ENCODE data around the gene ZIC5.

The ZIC5 gene

DNA sequence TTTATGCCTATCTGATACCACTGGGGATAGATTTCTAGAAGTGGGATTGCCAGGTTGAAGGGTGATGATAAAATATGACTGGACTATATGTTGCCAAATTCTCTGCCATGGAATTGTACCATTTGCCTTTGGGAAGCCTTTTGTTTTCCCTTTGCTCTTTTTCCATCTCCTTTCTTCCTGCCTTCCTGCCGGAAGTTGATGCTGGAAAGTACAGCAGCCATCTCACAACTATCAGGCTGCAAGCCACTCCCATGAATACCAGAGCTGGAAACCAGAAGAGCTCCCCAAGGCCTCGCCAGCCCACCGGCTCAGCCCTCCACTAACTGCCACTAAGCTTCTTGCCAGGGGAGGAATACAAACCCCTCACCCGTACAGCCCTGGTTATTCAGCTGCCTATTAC, 29.7 kb downstream of the ZIC5 start:
- no peaks in the 10 kb centered on the region for H3K9me2 ChIP-seq (replicated peaks; ENCODE audit: low read depth, low read length)
- no peaks in the 10 kb centered on the region for H3K27me3 ChIP-seq (ENCODE audit: insufficient read depth, low read length, poor library complexity, severe bottlenecking)
- no peak for TF ChIP-seq EZH2phosphoT487 (IDR thresholded peaks at IDR 0.05; ENCODE audit: borderline replicate concordance)
- TF ChIP-seq, protein P1, sequence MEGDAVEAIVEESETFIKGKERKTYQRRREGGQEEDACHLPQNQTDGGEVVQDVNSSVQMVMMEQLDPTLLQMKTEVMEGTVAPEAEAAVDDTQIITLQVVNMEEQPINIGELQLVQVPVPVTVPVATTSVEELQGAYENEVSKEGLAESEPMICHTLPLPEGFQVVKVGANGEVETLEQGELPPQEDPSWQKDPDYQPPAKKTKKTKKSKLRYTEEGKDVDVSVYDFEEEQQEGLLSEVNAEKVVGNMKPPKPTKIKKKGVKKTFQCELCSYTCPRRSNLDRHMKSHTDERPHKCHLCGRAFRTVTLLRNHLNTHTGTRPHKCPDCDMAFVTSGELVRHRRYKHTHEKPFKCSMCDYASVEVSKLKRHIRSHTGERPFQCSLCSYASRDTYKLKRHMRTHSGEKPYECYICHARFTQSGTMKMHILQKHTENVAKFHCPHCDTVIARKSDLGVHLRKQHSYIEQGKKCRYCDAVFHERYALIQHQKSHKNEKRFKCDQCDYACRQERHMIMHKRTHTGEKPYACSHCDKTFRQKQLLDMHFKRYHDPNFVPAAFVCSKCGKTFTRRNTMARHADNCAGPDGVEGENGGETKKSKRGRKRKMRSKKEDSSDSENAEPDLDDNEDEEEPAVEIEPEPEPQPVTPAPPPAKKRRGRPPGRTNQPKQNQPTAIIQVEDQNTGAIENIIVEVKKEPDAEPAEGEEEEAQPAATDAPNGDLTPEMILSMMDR (conservative IDR thresholded peaks at IDR 0.05; ENCODE audit: low read length): no peak
- no peaks in the 10 kb centered on the region for H3F3A ChIP-seq (ENCODE audit: low read depth)
- H4K20me1 ChIP-seq (ENCODE audit: insufficient read depth, low read length, poor library complexity, severe bottlenecking): no peaks in the 10 kb centered on the region
- no peak overlapping the region for H3K4me3 ChIP-seq (ENCODE audit: low read length, poor library complexity, severe bottlenecking)
- no peak overlapping the region for H2AFZ ChIP-seq (ENCODE audit: low read length)
- H3K9me3 ChIP-seq (ENCODE audit: insufficient read depth, low read depth, low read length): no peaks in the 10 kb centered on the region
- no peak overlapping the region for H3K4me2 ChIP-seq (ENCODE audit: low read depth, low read length, poor library complexity, severe bottlenecking)
- no peaks in the 10 kb centered on the region for H3K36me3 ChIP-seq (ENCODE audit: insufficient read depth, low read length)
- no peak overlapping the region for H3K9ac ChIP-seq (ENCODE audit: low read depth, low read length, poor library complexity, severe bottlenecking)
- H3K4me1 ChIP-seq (ENCODE audit: insufficient read depth, low read length, poor library complexity, severe bottlenecking): no peaks in the 10 kb centered on the region
- no peaks in the 10 kb centered on the region for H3K79me2 ChIP-seq (ENCODE audit: insufficient read depth, low read length)

DNA sequence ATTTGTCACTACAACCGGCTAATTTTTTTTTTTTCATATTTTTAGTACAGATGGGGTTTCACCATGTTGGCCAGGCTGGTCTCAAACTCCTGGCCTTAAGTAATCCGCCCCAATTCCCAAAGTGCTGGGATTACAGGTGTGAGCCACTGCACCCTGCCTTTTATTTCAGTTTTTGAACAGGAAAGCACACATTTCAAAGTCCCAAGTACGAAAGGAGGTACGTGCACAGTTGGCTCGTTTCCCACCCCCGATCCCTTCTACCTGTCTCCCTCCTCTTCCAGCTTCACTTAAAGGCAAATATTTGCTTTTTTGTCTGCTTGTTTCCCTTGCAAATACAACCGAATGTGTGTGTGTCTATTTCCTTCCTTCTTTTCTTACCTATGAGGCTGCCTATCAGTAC, 30.5 kb downstream of the ZIC5 start:
- no peaks in the 10 kb centered on the region for H3F3A ChIP-seq (ENCODE audit: low read depth)
- no peaks in the 10 kb centered on the region for H3K27me3 ChIP-seq (ENCODE audit: insufficient read depth, low read length, poor library complexity, severe bottlenecking)
- no peaks in the 10 kb centered on the region for H3K9me3 ChIP-seq (ENCODE audit: insufficient read depth, low read depth, low read length)
- TF ChIP-seq, protein P1 (conservative IDR thresholded peaks at IDR 0.05; ENCODE audit: low read length): no peak
- no peak for TF ChIP-seq EZH2phosphoT487 (IDR thresholded peaks at IDR 0.05; ENCODE audit: borderline replicate concordance)
- H3K4me3 ChIP-seq (ENCODE audit: low read length, poor library complexity, severe bottlenecking): no peak overlapping the region
- no peak overlapping the region for H3K4me2 ChIP-seq (ENCODE audit: low read depth, low read length, poor library complexity, severe bottlenecking)
- no peaks in the 10 kb centered on the region for H3K79me2 ChIP-seq (ENCODE audit: insufficient read depth, low read length)
- H3K36me3 ChIP-seq (ENCODE audit: insufficient read depth, low read length): no peaks in the 10 kb centered on the region
- H3K9me2 ChIP-seq (replicated peaks; ENCODE audit: low read depth, low read length): no peaks in the 10 kb centered on the region
- no peak overlapping the region for H2AFZ ChIP-seq (ENCODE audit: low read length)
- H3K4me1 ChIP-seq (ENCODE audit: insufficient read depth, low read length, poor library complexity, severe bottlenecking): no peaks in the 10 kb centered on the region
- H3K9ac ChIP-seq (ENCODE audit: low read depth, low read length, poor library complexity, severe bottlenecking): no peak overlapping the region
- no peaks in the 10 kb centered on the region for H4K20me1 ChIP-seq (ENCODE audit: insufficient read depth, low read length, poor library complexity, severe bottlenecking)

DNA sequence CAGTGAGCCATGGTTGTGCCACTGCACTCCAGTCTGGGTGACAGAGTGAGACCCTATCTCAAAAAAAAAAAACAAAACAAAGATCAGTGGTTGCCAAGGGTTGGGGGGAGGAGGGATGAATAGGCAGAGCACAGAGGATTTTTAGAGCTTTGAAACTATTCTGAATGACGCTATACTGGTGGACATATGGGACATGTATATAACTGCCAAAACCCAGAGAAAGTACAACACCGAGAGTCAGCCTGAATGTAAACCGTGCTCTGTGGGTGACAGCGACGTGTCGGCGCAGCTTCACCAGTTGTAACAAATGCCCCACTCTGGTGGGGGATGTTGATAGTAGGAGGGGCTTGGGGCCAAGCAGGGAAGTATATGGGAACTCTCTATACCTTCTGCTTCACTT, 32.9 kb downstream of the ZIC5 start:
- Histone ChIP-seq H3K9ac (ENCODE audit: low read depth, low read length, poor library complexity, severe bottlenecking) (no peak overlapping the region), H3K4me3 (ENCODE audit: low read length, poor library complexity, severe bottlenecking) (no peak overlapping the region)

More for the DNA sequence above, 32.9 kb downstream of the ZIC5 start:
- TF ChIP-seq, protein P1 (conservative IDR thresholded peaks at IDR 0.05; ENCODE audit: low read length): no peak
- no peak for TF ChIP-seq EZH2phosphoT487 (IDR thresholded peaks at IDR 0.05; ENCODE audit: borderline replicate concordance)
- no peaks in the 10 kb centered on the region for H3K4me1 ChIP-seq (ENCODE audit: insufficient read depth, low read length, poor library complexity, severe bottlenecking)
- no peaks in the 10 kb centered on the region for H3K79me2 ChIP-seq (ENCODE audit: insufficient read depth, low read length)
- H2AFZ ChIP-seq (ENCODE audit: low read length): no peak overlapping the region
- no peaks in the 10 kb centered on the region for H3F3A ChIP-seq (ENCODE audit: low read depth)
- H3K9me3 ChIP-seq (ENCODE audit: insufficient read depth, low read depth, low read length): no peaks in the 10 kb centered on the region
- H3K4me2 ChIP-seq (ENCODE audit: low read depth, low read length, poor library complexity, severe bottlenecking): no peak overlapping the region
- no peaks in the 10 kb centered on the region for H3K27me3 ChIP-seq (ENCODE audit: insufficient read depth, low read length, poor library complexity, severe bottlenecking)
- no peaks in the 10 kb centered on the region for H3K36me3 ChIP-seq (ENCODE audit: insufficient read depth, low read length)
- H3K9me2 ChIP-seq (replicated peaks; ENCODE audit: low read depth, low read length): no peaks in the 10 kb centered on the region
- no peaks in the 10 kb centered on the region for H4K20me1 ChIP-seq (ENCODE audit: insufficient read depth, low read length, poor library complexity, severe bottlenecking)

Measured in Loucy (cell line).